GM23338 (cell line): ENCODE measurements around the gene HS3ST6.

Experiments used
- CREB1 ChIP-seq: fragments of 250-450 bp; sonication (Bioruptor Pico); IDR thresholded peaks from 2 replicates; pipeline ENCODE4 v1.5.0; 2020; ENCODE audit warnings: low read depth, mild to moderate bottlenecking, moderate library complexity
- CTCF ChIP-seq, 2 experiments: fragments of 200-600 bp in 1 of 2; sonication (generic) in 1 of 2; conservative IDR thresholded peaks; 2 replicates each; pipeline versions ENCODE4 v1.5.1 to v1.6.1; 2016 to 2017; ENCODE audit warnings: antibody characterized with exemption in 2 of 2, low read depth in 2 of 2, mild to moderate bottlenecking in 2 of 2, moderate library complexity in 1 of 2
- ETS1 ChIP-seq: IDR thresholded peaks from 2 replicates; pipeline ENCODE4 v1.6.1; 2016; ENCODE audit warnings: antibody characterized with exemption
- EZH2 ChIP-seq: fragments of 200-600 bp; sonication (generic); IDR thresholded peaks from one replicate; pipeline ENCODE4 v1.8.0; 2017; ENCODE audit warnings: antibody characterized with exemption, mild to moderate bottlenecking, low read depth; ENCODE audit not compliant: unreplicated experiment
- EZH2phosphoT487 ChIP-seq: fragments of 200-600 bp; sonication (generic); IDR thresholded peaks from one replicate; pipeline ENCODE4 v1.8.1; 2018; ENCODE audit warnings: antibody characterized with exemption; ENCODE audit not compliant: unreplicated experiment
- JUNB ChIP-seq: IDR thresholded peaks from one replicate; pipeline ENCODE4 v1.6.1; 2016; ENCODE audit warnings: antibody characterized with exemption; ENCODE audit not compliant: unreplicated experiment
- NANOG ChIP-seq: IDR thresholded peaks from 2 replicates; pipeline ENCODE4 v1.6.1; 2016; ENCODE audit warnings: antibody characterized with exemption, borderline replicate concordance
- POLR2AphosphoS5 ChIP-seq: IDR thresholded peaks from 2 replicates; pipeline ENCODE4 v1.6.1; 2016; ENCODE audit warnings: antibody characterized with exemption, low read depth
- REST ChIP-seq: IDR thresholded peaks from one replicate; pipeline ENCODE4 v1.6.1; 2018; ENCODE audit warnings: antibody characterized with exemption; ENCODE audit not compliant: unreplicated experiment

GRCh38 chr16:1862394-1862793 lies 55.8 kb downstream of the HS3ST6 start:
- TF ChIP-seq CTCF (conservative IDR thresholded peaks at IDR 0.05; ENCODE audit: low read depth in 2 of 2) = no peak
- TF ChIP-seq REST = no peak
- TF ChIP-seq EZH2 = no peak
- TF ChIP-seq ETS1 = no peak
- TF ChIP-seq POLR2AphosphoS5 = no peak
- no peak for TF ChIP-seq JUNB
- no peak for TF ChIP-seq NANOG
- no peak for TF ChIP-seq EZH2phosphoT487
- TF ChIP-seq CREB1 (CRISPR knock-in tag) = no peak
